DLD1 (cell line): ENCODE data around the gene SIK2.
"Not testable (repeated sequence)": the region's sequence is repeated elsewhere in the genome, so short reads cannot be mapped to it uniquely, and the experiment has no call there.

Source experiments
- in situ Hi-C: cut with HindIII; loops from 2 replicates; pipeline ENCODE4 v1.10.0; 2017; ENCODE audit warnings: low sequenced_read_pairs

Gene SIK2

DNA sequence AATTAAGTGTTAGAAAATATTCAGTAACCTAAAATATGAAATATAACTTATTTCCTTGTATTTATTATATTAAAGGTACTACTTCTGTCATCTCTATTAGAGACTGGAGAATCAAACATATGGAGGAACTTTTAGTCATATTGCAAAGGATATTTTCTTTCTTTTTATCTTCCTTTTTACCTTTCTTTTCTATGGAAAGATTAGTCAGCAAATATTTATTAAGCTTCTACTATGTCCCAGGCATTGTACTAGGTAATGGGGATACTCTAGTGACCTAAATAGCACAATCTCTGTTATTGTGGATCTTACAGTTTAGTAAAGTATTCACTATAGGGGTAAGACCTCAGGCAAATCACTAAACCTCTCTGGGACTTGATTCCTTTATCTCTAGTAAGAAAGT, 18.3 kb downstream of the SIK2 start:
- in situ Hi-C loops = no loop called here

- in situ Hi-C loops = no loop called here
Observed at GRCh38 chr11:111623527-111624030, 21.3 kb downstream of the SIK2 start.

DNA sequence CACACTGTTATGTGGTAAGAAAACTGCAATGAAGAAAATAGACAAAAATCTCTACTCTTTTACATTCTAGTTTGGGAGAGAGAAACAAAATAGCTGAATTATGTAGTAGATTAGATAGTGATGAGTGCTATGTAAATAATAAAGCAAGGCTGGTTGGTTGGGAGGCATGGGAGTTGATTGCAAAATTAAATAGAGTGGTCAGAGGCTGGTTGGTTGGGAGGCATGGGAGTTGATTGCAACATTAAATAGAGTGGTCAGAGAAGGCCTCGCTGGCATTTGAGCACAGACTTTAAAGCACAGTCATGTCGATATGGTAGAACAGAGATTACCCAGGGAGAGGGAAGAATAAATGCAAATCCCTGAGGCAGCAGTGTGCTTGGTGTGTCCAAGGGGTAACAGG, 22.4 kb downstream of the SIK2 start:
- in situ Hi-C loops = no loop called here

GRCh38 chr11:111627591-111627990, 25.3 kb downstream of the SIK2 start:
- in situ Hi-C loops = no loop called here

- in situ Hi-C loops = no loop called here
Observed at GRCh38 chr11:111629499-111629898, 27.2 kb downstream of the SIK2 start.

- in situ Hi-C loops = no loop called here
Observed at GRCh38 chr11:111631024-111631665, 28.9 kb downstream of the SIK2 start.

DNA sequence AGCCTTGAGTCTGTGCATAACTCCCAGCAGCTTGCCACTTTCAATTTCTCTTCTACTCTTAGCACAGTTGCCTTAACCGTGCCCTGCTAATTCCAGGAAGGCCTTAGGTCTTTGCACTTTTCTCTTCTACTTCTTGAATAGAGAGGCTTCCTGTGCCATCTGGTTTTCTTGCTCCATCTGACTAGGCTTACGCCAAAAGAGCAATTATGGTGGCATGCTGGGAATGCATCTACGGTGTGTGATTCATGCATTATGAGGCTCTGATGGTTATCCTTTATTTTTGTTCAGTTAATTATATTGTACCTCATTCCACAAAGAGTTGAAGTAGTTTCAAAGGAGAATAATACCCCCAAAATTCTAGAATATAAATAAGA, 29.4 kb downstream of the SIK2 start:
- in situ Hi-C loops = no loop called here

DNA sequence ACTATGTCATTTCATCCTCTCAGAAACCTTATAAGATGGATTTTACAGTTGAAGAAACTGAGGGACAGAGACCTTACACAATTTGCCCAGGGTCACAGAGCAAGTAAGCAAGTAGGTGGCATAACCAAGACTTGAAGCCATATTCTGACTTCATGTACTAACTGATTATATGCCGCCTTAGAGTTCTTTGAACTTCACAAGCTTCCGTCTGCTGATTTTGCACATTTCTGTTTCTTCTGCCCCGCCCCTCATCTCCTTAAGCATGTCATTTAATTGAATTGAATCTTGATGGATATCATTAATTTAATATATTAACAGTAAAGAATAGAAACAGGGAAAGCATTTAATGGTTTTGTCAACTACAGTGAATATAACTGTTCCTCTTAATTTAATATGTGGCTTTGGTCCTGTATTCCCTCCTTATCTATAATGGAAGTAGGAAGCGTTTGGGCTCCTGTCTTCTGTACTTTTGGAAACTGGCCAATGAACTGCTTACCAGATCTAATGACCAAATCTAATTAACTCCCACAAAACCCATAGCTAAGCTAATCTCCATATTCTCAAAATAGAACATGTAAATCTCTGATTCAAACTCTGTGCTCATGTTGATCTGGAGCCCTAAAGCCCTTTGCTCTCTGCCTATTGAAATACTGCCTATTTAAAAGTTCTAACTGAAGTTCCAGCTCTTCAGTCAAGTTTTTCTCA, 30.4 kb downstream of the SIK2 start:
- in situ Hi-C loops = no loop called here

GRCh38 chr11:111633248-111633647, 31.0 kb downstream of the SIK2 start:
- in situ Hi-C loops = no loop called here

DNA sequence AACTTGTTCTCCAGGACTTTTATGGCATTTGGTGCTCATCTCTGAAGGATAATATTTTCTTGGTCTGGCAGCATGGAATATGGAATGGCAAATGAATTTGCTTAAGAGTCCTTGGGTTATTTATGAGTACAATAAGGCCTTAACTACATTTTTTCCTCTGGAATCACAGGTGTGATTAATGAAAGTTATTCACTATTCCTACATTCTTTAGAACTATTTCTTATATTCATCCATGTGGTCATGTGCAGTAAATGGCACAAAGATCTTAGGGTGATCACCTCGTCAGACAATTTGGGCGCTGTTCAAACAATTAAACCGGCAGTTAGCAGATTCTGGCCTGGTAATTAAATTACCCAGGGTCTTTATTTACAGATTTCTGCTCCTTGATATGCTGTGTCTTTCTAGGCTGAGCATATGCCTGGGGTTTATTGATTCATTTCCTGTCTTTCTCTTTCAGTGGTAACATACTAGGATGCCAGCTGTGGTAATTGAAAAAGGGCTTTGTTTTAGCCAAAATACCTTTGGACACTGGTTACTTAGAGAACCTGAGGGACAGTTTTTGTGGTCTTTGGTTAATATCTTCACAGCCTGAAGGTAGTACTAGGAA, 31.6 kb downstream of the SIK2 start:
- in situ Hi-C loops = no loop called here

DNA sequence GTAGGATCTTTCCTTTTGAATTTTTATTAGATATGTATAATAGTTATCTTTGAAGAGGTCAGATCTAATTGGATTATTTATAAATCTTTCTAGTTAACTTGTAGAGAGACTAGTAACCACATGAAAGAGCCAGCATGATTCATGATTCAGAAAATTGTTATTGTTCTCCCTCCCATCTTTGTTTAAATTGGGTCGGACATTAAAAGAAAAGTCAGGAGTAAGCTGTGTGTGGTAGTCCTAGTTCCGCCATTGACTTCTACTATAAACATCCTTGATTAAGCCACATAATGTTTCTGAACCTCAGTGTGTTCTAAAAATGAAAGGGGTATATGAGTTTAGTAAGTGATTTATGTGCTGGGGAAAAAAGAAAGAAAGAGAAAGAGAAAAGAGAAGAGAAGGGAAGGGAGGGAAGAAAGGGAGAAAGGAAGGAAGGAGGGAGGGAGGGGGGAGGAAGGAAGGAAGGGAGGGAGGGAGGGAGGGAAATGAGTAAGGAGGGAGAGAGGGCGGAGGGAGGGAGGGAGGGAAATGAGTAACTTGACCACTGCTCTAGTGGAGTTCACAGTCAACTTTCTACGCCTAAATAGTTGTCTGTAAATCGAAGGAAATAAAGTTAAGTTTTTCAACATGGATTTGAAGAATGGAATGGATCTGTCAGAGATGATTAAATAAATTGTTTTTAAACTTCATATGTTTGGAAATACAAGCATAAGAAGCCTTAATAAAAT, 32.9 kb downstream of the SIK2 start:
- in situ Hi-C loops = no loop called here

DNA sequence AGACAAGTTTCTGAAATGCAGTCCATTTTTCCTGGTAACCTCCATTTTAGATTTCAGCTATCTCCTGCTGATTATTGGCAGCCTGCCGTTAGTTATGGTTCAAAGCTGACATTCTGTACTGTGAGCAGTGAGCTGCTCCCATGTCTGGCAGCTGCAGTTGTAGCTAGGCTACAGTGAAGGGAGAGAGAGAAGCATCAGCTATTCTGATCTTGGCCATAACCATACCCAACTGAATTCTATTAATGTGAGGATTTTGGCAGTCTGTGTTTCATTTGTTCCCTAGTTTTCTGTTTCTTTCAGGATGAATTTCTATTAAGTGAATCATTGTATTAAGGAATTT, 33.4 kb downstream of the SIK2 start:
- in situ Hi-C loops = no loop called here

GRCh38 chr11:111637885-111638284, 35.6 kb downstream of the SIK2 start:
- in situ Hi-C loops = no loop called here

DNA sequence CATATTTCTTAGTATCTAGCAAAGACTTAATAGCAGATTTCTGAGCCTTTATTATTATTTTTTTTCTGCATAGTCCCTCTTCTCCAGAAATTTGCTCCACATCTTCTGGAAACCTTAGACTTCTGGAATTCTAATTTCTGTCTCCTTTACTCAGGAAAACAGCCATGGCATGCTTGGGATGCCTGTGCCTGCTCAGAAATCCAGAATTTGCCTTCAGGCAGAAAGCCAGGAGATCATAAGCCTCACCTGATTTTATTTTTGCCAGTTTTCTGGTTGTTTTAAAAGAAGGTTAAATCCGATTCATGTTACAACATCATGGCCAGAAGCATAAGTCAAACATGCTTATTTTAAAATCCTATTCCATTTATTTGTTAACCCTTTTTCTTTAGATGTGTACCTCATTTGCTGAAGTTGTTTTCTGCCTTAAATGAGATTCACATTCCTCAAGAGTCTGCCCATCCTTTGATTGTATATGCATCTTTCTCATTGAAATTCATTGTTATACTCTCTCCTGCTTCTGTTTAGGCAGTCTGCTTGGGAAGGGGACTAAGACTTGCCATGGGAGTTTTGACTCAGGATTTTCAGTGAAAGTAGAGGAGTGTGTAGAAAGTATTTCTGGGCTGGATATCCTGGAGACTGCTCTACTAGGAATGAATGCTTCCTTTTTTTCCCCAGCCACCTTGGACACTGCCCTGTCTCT, 37.1 kb downstream of the SIK2 start:
- in situ Hi-C loops = no loop called here

DNA sequence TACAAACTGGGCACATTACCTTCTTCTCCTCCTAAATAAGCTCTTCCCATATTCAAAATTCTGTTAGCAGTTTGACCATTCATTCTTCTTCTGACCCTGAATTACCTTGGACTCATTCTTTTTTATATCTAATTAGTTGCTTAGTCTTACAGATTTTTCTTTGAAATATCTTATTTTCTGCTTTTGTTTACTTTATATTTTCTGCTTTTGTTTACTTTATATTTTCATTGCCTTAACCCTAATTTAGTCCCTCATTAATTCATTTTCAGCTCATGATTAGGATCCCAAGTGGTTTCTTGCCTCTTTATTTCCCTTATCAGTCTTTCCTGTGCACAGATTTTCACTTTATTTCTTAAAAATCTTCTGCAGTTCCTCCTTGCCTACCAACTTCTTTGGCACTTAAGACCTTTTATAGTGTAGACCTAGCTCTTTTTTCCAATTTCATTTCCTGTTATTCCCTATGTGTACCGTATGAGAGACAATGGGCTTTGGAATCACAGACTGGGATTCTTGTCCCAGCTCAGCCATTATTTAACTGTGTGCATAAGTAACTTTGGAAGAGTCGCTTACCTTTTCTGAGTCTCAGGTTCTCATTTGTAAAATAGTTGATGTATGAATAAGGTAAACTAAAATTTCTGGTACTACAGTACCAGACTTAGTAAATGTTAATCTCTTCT, 39.2 kb downstream of the SIK2 start:
- in situ Hi-C loops = no loop called here

DNA sequence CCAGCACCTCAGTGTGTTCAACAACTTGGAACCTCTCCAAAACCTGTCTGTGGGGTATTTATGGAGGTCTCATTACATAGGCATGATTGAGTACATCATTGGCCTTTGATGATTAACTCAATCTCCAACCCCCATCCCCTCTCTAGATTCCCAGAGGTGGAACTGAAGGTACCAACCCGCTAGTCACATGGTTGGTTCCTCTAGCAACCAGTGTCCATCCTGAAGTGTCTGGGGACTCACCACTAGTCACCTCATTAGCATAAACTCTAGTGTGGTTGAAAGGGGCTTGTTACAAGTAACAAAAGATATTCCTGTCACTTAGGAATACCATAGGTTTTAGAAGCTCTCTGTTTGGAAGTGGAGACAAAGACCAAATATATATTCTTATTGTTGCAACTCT, 40.3 kb downstream of the SIK2 start:
- in situ Hi-C loops = no loop called here

- in situ Hi-C loops = no loop called here
Observed at GRCh38 chr11:111644922-111645321, 42.7 kb downstream of the SIK2 start.

DNA sequence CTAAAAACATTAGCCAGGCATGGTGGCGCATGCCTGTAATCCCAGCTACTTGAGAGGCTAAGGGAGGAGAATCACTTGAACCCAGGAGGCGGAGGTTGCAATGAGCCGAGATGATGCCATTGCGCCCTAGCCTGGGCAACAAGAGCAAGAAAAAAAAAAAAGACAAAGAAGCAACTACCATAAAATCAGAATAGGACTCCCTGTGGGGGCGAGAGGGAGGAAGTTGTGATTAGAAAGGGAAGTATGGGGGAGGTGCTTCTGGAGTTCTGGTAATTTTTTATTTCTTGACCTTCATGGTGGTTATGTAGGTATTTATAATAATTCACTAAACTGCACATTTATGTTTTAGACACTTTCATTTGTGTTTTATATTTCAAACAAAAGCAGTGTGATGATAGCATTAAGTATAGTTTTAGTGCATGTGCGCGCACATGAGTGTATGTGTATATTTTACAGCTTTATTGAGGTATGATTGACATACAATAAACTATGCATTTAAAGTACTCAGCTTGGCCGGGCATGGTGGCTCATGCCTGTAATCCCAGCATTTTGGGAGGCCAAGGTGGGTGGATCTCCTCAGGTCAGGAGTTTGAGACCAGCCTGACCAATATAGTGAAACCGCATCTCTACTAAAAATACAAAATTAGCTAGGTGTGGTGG, 43.5 kb downstream of the SIK2 start:
- in situ Hi-C loops = no loop called here

- in situ Hi-C loops = not testable (repeated sequence)
Observed at GRCh38 chr11:111651336-111651735, 49.1 kb downstream of the SIK2 start.

GRCh38 chr11:111652184-111652583, 49.9 kb downstream of the SIK2 start:
- in situ Hi-C loops = no loop called here
